ENCODE data around the gene FLACC1.
"Not testable (repeated sequence)": the region's sequence is repeated elsewhere in the genome, so short reads cannot be mapped to it uniquely, and the experiment has no call there.

FLACC1 gene

GRCh38 chr2:201348758-201349157 is 8.4 kb downstream of the FLACC1 start:
- no peak for DNase-seq

- no peak for DNase-seq
Observed at GRCh38 chr2:201347138-201347537, 10.0 kb downstream of the FLACC1 start.

GRCh38 chr2:201345625-201346213 is 11.4 kb downstream of the FLACC1 start:
- no peak for DNase-seq

GRCh38 chr2:201344663-201345366 is 12.3 kb downstream of the FLACC1 start:
- no peak for DNase-seq

- DNase-seq, result no peak
Observed at GRCh38 chr2:201343559-201343958, 13.6 kb downstream of the FLACC1 start.

- DNase-seq, result no peak
Observed at GRCh38 chr2:201342923-201343322, 14.2 kb downstream of the FLACC1 start.

- DNase-seq, result no peak
Observed at GRCh38 chr2:201329409-201329808, 27.7 kb downstream of the FLACC1 start.

DNA sequence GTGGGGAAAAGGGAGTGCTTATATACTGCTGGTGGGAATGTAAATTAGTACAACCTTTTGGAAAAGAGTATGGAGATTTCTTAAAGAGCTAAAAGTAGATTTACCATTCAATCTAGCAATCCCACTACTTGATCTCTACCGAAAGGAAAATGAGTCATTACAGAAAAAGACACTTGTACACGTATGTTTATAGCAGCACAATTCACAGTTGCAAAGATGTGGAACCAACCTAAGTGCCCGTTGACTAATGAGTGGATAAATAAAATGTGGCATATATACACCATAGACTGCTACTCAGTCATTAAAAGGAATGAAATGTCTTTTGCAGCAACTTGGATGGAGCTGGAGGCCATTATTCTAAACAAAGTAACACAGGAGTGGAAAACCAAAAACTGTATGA is 29.5 kb downstream of the FLACC1 start:
- no peak for DNase-seq

DNA sequence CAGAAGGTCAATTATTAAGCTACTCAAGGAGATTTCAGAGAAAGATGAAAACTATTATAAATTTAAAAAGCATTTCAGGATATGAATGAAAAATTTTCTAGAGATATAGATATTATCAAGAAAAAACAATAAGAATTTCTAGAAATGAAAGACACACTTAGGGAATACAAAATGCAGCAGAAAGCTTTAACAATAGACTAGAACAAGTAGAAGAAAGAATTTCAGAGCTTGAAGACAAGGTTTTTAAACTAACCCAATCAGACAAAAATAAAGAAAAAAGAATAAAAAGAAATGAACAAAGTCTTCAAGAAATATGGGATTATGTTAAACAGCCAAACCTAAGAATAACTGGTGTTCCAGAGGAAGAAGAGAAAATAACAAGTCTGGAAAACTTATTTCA is 34.4 kb downstream of the FLACC1 start:
- DNase-seq, result no peak

GRCh38 chr2:201320701-201321100 is 36.4 kb downstream of the FLACC1 start:
- no peak for DNase-seq

DNA sequence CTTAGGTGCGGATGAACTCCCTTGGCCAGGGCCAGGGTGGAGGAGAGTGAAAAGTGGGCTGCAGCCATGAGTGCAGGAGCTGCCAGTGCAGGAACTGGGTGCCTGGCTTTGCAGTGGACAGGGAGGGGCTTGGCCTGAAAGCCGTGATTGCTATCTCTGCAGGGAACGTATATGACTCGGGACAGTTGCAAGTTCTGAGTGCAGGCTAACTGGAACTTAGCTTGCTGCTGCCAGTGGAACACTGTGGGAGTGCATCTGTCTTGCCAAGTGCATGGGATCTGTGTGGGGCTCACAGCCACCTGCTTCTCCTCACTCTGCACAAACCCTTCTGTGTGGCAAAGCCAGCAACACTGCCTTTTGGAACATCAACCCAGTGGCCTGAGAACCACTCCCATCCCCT is 36.9 kb downstream of the FLACC1 start:
- DNase-seq, result no peak

GRCh38 chr2:201319511-201319910 is 37.6 kb downstream of the FLACC1 start:
- DNase-seq, result no peak

DNA sequence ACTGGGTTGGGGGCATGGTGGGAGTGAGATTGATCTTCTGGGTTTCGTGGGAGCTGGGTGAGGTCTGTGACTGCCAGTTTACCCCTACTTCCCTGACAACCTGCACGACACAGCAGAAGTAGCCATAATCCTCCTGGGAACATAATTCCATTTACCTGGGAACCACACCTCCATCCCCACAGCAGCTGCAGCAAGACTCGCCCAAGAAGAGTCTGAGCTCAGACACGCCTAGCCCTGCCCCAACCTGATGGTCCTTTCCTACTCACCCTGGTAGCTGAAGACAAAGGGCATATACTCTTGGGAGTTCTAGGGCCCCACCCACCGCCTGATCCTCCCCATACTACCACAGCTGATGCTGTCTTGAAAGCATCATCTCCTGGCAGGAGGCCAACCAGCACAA is 43.8 kb downstream of the FLACC1 start:
- DNase-seq, result no peak

- DNase-seq, result no peak
Observed at GRCh38 chr2:201308914-201309313, 48.2 kb downstream of the FLACC1 start.

GRCh38 chr2:201307876-201308275 is 49.3 kb downstream of the FLACC1 start:
- no peak for DNase-seq

- DNase-seq, result not testable (repeated sequence)
Observed at GRCh38 chr2:201299929-201300328, 57.2 kb downstream of the FLACC1 start.

- DNase-seq, result no peak
Observed at GRCh38 chr2:201298462-201299052, 58.6 kb downstream of the FLACC1 start.

- DNase-seq, result not testable (repeated sequence)
Observed at GRCh38 chr2:201290457-201291148, 66.5 kb downstream of the FLACC1 start.

GRCh38 chr2:201285499-201285898 is 71.6 kb downstream of the FLACC1 start:
- DNase-seq, result no peak

DNA sequence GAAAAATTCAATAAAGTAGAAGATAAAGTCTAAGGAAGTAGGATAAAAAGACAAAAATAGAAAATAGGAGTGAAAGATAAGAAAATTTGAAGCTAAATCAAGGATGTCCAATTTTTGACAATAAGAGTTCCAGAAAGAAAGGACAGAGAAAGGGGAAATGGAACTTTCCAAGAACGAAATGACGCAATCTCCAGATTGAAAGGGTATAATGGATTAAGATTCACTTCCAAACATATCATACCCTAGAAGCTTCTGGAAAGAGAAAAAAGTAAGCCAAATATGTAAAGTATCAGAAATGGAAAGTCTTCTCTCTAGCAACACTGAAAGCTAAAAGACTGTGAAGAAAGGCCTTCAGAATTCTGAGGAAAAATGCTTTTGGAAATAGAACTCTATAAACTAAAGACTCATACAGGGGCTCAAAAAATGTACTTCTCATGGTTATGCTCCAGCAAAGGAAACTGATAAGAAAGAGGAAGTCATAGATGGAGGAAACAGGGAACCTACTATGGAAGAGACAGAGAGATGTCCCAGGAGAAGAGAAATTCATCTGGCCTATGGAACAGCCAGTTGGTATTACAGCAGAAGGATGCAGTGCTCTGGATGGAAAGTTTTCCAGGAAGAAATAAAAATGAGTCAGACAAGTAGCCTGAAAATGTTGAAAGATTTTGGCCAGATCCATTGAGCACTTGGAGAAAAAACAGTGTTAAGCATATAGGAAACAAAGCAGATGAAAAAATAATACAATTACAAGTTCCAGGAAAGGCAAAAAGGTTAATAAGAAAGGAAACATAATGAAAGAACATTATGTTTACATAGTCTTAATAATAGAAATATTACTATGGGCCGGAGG is 76.7 kb downstream of the FLACC1 start:
- no peak for DNase-seq

DNA sequence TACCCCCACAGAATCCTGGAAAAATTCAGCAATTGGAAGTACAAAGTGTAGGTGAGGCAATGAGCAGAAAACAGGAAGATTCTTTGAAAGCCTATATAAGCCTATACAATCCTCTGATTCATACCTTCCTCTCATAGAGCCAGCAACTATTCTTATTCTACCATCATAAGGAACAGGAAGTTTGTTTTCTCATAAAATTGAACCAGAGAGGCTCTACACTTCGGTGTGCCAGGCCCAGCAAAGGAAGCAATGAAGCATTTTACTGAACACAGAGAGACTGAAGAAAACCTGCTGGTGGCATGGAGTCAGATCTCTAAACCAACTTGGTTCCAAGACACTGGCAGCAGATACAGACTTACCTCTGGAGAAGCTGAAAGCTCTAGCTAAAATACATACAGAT is 78.1 kb downstream of the FLACC1 start:
- DNase-seq, result no peak

GRCh38 chr2:201276511-201276910 is 80.6 kb downstream of the FLACC1 start:
- no peak for DNase-seq

GRCh38 chr2:201275990-201276389 is 81.2 kb downstream of the FLACC1 start:
- no peak for DNase-seq

Data from CD4-positive, alpha-beta T cell treated with Interleukin-17A for 1 hour (primary cell).